GM19043 (cell line): ENCODE measurements around the gene RNF123.

ENCODE experiments used
- ATAC-seq: cut with Tn5 transposase; IDR thresholded peaks from one replicate; pipeline ENCODE4 v1.9.1; 2021; ENCODE audit warnings: low read depth; ENCODE audit not compliant: unreplicated experiment

Gene RNF123

DNA sequence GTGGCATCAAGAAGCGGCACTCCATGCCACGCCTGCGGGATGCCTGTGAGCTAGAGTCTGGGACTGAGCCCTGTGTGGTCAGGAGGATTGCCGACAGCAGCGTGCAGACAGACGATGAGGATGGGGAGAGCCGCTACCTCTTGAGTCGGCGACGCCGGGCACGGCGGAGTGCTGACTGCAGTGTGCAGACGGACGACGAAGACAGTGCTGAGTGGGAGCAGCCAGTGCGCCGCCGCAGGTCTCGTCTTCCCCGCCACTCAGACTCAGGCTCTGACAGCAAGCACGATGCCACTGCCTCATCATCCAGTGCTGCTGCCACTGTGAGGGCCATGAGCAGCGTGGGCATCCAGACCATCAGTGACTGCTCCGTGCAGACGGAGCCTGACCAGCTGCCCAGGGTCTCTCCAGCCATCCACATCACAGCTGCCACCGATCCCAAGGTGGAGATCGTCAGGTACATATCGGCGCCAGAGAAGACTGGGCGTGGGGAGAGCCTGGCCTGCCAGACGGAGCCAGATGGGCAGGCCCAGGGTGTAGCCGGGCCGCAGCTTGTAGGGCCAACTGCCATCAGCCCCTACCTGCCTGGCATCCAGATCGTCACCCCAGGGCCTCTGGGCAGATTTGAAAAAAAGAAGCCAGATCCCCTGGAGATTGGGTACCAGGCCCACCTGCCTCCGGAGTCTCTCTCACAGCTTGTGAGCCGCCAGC is 32.0 kb upstream of the RNF123 start:
- ATAC-seq: no peak

DNA sequence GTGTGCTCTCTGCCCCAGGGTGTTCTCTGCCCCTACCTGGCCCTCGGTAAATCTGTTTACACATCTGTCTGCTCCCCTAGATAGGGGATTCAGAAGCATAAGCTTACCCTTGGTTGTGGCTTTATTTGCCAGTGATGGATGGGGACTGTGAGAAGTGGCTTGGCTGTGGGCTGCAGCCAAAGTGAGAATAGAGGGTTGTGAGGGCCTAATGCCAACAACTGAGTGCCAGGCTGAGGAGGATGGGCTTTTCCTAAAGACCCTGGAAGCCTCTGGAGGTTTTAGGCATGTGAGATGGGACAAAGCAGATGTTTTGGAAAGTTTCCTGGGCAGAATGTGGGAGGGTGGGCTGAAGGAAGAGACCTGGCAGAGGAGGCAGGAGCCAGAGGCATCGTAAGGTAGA is 30.6 kb upstream of the RNF123 start:
- ATAC-seq: no peak

DNA sequence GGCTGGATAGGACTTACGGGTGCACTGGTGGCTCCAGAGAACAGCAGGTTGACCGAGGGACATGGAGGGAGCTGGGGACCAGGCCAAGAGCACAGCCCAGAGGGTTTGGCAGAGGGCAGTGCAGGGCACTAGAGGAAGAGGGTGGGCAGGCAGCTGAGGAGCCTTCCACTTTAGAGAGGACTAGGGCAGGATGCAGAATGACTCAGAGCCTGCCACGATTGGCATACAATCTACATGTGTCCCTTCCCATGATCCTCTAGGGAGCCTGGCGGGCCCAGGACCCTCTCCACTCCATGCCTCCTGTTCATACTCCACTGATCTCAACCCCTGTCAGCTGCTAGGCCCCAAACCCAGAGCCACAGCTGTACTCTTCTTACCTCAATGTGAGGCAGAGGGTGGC is 29.6 kb upstream of the RNF123 start:
- no peak for ATAC-seq

DNA sequence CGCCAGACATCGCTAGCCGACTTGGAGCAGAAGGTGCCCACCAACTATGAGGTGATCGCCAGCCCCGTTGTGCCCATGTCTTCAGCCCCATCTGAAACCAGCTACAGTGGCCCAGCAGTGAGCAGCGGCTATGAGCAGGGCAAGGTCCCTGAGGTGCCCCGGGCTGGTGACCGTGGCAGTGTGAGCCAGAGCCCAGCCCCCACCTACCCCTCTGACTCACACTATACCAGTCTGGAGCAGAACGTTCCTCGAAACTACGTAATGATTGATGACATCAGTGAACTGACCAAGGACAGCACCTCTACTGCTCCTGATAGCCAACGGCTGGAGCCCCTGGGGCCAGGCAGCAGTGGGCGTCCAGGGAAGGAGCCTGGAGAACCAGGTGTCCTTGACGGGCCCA is 28.1 kb upstream of the RNF123 start:
- ATAC-seq: no peak

DNA sequence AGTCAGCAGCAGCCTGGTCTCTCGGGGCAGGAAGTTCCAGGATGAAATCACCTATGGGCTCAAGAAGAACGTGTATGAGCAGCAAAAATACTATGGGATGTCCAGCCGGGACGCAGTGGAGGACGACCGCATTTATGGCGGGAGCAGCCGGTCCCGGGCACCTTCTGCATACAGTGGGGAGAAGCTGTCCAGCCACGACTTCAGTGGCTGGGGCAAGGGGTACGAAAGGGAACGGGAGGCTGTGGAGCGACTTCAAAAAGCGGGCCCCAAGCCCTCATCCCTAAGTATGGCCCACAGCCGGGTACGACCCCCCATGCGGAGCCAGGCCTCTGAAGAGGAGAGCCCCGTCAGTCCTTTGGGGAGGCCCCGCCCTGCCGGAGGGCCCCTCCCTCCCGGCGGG is 27.3 kb upstream of the RNF123 start:
- ATAC-seq: no peak

DNA sequence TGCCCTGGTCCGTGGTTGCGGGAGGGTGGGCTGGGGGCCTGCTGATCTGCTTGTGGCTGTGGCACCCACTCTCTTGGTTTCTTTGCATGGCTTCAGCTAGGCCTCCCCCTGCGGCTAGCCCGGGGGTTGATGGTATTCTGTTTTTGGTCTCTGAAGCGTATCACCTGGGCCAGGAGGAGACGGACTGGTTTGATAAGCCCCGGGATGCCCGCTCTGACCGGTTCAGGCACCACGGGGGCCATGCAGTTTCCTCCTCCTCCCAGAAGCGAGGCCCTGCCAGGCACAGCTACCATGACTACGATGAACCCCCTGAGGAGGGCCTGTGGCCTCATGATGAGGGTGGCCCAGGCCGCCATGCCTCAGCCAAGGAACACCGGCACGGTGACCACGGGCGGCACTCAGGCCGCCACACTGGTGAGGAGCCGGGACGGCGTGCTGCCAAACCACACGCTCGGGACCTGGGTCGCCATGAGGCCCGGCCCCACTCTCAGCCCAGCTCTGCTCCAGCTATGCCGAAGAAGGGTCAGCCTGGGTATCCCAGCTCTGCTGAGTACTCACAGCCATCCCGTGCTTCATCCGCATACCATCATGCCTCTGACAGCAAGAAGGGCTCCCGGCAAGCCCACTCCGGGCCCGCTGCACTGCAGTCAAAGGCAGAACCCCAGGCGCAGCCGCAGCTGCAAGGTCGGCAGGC is 26.5 kb upstream of the RNF123 start:
- no peak for ATAC-seq

DNA sequence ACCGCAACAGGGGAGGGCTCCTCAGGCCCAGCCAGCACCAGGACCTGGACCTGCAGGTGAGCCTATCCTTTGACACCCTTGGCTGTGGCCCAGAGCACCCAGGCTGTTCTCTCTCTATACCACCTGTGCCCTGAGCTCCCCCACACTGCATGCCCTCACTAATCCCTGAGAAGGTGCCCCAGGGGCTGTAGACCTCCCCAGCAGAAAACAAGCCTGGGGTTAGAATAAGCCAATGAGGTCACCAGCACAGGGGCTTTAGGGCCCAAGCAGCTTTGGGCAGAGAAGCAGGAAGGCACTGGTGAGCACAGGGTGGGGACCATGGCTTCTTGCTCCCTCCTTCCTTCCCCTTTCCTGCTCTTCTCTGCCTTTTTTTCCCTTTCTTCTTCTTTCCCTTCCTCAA is 25.5 kb upstream of the RNF123 start:
- ATAC-seq: no peak

DNA sequence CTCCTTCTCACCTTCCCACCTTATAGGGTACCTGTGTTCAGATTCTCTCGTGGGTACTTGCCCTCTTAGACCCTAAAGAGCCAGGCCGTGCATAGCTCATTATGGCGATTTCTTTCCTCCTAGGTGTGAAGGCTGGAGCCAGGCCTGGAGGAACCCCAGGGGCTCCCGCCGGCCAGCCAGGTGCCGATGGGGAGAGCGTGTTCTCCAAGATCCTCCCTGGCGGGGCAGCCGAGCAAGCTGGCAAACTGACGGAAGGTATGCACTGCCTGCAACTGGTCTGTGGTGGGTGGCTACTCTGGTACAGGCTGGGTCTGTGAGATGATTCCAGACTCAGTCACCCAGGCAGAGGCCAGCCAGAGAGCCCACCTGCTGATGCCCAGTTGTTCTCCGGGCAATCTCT is 25.1 kb upstream of the RNF123 start:
- no peak for ATAC-seq

DNA sequence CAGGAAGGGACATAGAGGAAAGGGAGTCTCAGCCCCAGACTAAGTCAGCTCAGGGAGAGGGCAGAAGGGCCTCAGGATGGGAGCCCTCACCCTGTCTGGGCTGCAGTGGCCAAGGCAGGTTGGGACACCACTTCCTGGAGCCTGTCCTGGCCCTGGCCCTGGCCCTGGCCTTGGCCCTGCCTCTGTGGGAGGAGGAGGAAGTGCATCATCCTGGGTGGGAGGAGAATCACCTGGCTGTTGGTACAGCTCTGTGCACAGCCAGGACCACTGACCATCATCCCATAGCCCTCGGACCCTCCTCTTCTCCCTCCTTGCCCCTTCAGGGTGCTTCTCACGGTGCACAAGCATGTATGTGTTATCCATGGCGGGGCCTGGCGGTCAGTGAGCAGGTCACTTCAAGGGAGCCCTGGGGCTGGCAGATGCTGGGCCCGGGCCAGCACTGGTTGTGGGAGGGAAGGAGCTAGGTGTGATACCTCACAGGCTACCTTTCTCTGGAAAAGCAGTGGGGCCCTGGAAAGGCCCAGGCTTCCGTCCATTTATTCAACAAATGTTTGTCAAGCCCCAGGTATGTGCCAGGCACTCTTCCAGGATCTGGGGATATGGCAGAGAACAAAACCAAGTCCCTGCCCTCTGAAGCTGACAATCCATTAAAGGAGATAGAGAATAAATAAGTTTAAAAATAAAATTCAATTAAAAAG is 23.4 kb upstream of the RNF123 start:
- ATAC-seq: no peak

DNA sequence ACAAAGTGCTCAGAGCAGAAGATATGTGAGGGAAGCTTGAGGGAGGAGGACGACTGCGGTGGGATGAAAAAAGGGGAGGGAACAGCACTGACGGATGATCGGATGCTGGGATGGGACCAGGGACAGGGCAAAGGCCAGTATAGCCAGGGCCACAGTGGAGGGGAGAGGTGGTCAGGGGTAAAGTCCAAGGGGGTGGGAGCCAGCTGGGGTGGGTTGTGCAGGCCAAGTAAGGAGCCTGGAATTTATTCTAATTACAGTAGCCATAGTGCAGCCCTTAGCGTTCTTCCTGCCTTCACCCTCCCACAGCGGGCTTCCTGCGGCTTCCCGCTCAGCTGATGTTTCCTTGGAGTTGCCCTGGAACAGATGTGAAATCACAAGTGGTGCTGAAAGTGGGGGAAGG is 22.8 kb upstream of the RNF123 start:
- no peak for ATAC-seq

DNA sequence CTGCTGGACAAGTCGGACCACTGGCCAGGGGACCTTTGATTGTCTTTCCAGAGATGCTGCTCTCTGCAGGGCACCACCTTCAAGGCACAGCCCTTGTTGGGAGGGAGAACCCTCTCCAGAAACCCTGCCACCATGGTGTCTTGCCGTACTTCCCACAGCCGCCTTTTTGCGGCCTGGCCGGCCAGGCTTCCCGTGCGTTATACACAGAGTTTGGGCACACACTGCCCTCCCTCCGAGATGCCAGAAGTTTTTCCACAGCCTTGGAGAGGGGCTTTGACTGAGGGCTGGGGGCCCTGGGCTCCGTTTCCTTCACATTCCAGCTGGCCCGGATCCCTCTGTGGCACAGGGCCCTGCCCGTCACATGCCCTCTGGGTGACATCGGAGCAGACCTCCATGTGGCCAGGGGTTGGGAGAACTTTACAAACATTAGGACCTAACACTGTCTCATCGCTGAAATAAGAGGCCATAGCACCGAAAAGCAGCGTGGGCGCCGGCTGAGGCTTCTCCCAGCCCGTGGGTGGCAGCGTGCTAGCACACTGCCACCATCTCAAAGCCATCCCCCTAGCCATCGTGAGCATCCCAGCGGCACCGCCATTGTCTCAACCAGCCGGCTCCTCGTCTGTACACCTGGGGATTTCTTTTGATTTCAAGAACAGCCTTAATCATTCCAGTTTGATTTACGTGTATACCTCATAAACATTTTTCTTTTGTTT is 21.5 kb upstream of the RNF123 start:
- ATAC-seq: no peak

DNA sequence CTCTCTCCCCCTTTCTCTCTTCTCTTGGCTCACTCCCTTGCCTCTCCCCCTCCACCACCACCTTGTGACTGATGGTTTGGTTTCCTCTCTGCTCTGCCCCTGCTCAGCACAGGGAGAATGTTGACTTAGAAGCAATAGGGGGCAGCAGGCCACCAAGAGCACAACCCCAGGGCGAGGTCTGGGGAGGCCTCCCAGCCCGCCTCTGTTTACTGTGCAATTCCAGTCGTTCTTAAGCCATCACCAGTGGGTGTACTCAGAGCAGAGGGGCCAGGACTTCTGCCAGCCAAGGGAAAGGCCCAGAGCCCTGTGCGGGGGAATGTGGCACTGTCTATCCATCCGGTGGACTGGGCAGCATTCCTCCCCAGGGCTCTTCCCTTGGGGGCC is 21.0 kb upstream of the RNF123 start:
- ATAC-seq: no peak

DNA sequence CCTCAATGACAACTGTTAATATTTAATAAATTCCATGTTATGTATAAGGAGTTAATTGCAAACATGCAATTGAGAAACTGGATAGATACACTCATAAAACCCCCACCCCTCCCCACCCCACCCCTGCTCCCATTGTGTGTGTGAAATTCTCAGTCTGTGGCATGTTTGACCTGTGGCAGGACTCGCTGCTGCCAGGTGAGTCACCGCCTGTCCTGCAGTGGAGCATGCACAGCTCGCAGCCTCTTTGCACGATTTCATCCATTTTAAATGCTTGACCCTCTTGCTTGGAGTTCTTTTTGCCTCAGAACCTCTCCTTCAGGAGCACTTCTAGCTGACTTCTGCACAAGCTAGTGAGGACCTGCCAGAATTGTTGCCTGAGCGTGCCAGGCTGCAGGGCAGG is 20.5 kb upstream of the RNF123 start:
- no peak for ATAC-seq

DNA sequence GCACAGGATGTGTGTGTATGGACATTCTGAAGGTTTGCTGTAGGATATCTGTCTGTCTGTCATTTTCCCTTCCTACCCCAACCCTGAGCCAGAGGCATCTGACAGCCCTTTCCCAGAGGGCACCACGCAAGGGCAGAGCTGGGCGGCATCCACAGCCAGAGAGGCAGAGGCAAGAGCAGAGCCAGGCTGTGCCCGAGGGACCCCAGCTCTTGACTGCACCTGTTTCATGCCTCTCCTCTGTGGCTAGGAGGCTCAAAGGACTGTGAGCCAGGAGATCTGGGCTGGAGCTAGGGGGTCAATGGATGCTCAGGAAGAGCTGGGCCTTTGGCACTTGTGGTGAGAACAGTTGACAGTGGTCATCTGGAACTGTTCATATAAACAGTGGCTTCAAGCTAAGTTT is 20.0 kb upstream of the RNF123 start:
- no peak for ATAC-seq

DNA sequence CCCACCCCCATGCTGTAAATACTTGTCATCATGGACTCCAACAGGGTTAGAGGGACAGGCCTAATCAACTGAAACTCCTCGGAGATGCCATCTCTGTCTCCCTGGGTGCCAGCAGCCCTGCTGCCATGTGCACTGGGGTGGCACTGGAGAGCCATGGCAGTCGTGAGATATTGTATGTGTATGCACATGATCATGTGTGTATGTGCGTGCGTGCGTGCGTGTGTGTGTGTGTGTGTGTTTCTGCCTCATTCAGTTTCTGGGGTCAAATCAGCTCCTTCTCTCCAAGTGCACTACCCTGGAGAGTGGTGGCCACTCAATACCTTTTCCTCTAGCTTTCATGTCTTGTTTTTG is 18.4 kb upstream of the RNF123 start:
- ATAC-seq: no peak

DNA sequence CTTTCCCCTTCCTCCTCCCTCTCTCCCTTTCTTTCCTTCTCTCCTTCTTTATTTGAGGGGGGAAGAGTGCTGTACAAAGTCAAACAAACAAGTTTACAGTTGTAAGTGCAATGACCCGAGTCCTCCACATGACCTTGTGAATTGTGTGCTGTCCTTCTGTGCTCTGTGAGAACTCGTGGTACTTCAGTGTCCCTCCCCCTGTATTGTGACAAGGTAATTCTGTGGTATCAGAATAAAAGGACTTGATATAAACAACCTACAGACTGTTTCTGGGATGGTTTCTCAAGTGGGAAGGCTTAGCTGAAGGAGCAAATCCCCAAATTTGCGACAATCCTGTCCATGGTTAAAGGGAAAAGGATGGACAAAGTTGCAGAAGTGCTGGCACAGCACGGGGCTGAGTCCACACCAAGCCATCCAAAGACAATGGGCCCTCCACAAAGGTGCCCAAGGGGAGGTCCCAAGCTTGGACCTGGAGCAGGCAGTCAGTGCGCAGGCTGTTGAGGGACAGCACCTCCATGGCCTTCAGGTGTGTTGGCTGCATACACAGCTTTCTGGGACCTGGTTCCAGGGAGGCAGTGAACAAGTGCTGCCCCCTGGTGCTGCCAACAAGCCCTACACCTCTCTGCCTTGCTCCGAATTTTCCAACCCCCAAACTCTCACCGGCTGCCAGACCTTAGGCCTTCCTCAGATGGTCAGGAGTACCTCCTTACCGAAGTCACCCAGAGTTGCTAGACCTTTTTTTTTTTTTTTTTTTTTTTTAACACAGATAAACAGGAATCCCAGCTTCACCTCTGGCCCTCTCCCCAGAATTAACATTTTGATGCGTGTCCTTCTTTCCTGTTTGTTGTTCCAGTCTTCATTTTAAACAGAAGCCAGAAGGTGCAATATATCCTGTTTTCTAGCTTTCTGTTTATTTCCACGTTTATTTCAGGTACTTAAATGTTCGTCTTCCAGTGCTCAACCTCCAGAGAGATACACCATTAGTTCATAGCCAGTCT is 17.8 kb upstream of the RNF123 start:
- no peak for ATAC-seq

DNA sequence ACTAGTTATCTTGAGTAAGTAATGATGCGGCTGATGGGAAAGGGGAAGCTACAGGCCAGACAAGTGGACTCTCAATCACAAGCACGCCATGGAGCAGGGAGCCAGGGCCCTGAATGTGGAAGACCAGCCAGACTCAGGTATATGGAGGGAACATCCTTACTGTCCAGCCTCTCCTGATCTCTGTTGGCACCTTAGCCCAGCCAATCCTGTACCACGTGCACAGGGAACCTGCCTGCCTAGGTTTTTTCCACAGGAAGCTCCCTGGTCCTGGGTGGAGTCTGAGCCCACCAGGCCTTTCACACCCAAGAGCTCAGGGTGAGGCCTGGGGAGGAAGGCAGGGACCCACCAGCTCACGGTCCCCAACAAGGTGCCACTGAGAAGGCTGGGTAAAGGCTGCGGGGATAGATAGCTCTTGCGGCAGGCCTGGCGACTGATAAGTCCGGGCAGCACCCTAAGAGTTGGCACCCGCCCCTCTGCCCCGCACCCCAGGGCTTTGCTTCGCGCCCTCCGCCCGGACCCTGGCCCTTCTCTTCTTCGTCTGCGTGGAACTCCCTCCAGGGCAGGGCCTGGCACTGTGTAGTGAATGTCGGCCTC is 16.1 kb upstream of the RNF123 start:
- no peak for ATAC-seq

DNA sequence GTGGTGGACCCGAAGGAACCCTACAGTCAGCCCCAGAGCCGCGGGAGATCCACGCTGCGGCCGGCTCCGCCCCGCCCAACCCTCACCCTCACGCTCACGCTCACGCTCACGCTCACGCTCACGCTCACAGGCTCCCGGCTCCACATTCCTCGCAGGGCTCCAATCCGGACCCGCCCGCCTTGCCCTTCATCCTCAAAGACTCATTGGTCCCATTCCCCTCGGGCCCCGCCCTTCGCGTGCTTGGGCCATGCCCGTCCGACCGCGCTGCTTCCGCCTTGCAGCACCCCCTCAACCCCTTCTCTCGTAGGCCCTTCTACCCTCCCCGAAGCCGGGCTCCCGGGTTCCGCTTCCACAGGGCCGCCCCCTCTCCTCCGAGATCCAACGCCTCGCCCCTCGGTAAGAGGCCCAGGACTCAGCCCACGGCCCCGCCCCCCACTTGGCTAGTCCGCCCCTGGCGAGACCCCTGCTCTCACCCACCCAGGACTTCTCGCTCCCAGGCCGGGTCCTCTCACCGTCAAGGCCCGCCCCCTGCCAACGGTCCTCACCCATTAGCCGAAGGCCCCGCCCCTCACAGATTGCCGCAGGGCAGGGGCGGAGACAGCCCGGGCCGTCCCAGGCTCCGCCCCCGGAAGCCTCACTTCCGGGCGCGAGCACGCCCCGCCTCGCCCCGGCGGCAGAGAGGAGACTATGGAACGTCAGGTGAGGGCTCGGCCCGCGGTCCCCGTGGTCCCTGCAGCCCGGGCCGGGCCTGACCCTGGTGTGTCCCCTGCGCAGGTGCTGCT is 15.5 kb upstream of the RNF123 start, which contains the start of gene APEH:
Gene APEH (plus strand): TSS at position 637 of the 782 bp plus-strand sequence. CDS start 51 bp downstream, at position 688.
- ATAC-seq: peak; percentile 76

DNA sequence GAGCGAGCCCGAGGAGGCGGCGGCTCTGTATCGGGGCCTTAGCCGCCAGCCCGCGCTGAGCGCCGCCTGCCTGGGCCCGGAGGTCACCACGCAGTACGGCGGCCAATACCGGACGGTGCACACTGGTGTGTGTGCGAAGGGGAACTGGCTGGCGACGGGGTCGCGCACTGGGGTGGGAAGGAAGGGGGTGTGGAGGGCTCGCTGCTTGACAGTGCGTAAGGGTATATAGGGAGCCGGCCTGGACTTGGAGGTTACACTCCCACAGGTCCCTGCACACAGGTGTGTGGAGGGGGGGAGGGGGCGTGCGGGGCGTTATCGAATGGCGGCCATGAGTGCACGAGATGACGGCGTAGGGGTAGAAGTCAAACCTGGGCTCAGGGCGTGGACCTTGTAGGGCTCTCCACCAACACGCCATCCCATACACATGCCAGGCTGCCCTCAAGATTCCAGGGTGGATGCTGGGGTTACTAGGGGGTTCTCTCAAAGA is 14.8 kb upstream of the RNF123 start:
- peak; percentile 16 for ATAC-seq
